Right atrium auricular region (tissue), 2 donors: ENCODE data around the gene UNC13A. TPM values are rescaled to one million over a fixed set of nuclear protein-coding genes. Genes with fewer than 3 reads are reported as not detected.

Source experiments
- DNase-seq: peaks from one replicate; pipeline ENCODE4 v3.0.0-alpha.2; 2019; ENCODE audit warnings: low spot score
- H3K27ac ChIP-seq, 2 donors: fragments of 200-600 bp; sonication (generic); 1 replicate in 1 of 2; 2 replicates in 1 of 2; pipeline ENCODE4 v1.5.1; 2016 to 2019
- H3K27me3 ChIP-seq, 2 donors: fragments of 200-600 bp; sonication (generic); one replicate each; pipeline versions ENCODE4 v1.5.1 to v1.6.0; 2017 to 2019
- H3K36me3 ChIP-seq: fragments of 200-600 bp; sonication (generic); one replicate; pipeline ENCODE4 v1.5.1; 2016
- H3K4me1 ChIP-seq, 2 donors: fragments of 200-600 bp; sonication (generic); one replicate each; pipeline versions ENCODE4 v1.5.1 to v1.6.0; 2017 to 2019
- H3K4me3 ChIP-seq, 2 donors: fragments of 200-600 bp; sonication (generic); 1 replicate in 1 of 2; 2 replicates in 1 of 2; pipeline ENCODE4 v1.5.1; 2017 to 2019; ENCODE audit warnings: mild to moderate bottlenecking in 1 of 2, moderate library complexity in 1 of 2
- H3K9me3 ChIP-seq, 2 donors: fragments of 200-600 bp; sonication (generic); one replicate each; pipeline ENCODE4 v1.5.1; 2019
- CTCF ChIP-seq, 2 donors: fragments of 200-600 bp; sonication (generic); IDR thresholded peaks; one replicate each; pipeline ENCODE4 v1.5.1; 2019; ENCODE audit warnings: antibody characterized with exemption in 2 of 2
- total RNA-seq, 2 donors: library from RNA; depleted of rRNA; stranded (reverse); fragments of >200 nt; gene quantifications; one replicate each; pipeline ENCODE4 v1.1.0, GENCODE V29; 2016

Gene UNC13A
- under 1 TPM in 1 of 2 donors, not detected in 1; 0.08 TPM for total RNA-seq

GRCh38 chr19:17687857-17688784 is at the start of gene UNC13A:
UNC13A (minus strand) TSS chr19:17688354; CDS start chr19:17688199, 155 bp downstream.
- peaks cover 0 to 32% of the 10 kb centered on the region in 2 donors for H3K4me1 ChIP-seq
- no peak for DNase-seq
- no peak within 1 kb of the TSS for H3K27ac ChIP-seq
- H3K9me3 ChIP-seq, result no peaks in the 10 kb centered on the region
- no peak for TF ChIP-seq CTCF (IDR thresholded peaks at IDR 0.05)
- H3K27me3 ChIP-seq, result peaks cover 16 to 18% of the 10 kb centered on the region in 2 donors
- H3K36me3 ChIP-seq, result no peaks in the 10 kb centered on the region
- H3K4me3 ChIP-seq, result no peak within 1 kb of the TSS

- TF ChIP-seq CTCF (IDR thresholded peaks at IDR 0.05), result no peak
- H3K4me1 ChIP-seq, result no peaks in the 10 kb centered on the region
- no peaks in the 10 kb centered on the region for H3K9me3 ChIP-seq
- no peak overlapping the region for H3K27ac ChIP-seq
- no peak overlapping the region for H3K4me3 ChIP-seq
- no peaks in the 10 kb centered on the region for H3K27me3 ChIP-seq
- DNase-seq, result no peak
- peaks cover 30% of the 10 kb centered on the region for H3K36me3 ChIP-seq
Measured at GRCh38 chr19:17737690-17738153, 49.6 kb upstream of the UNC13A start.

GRCh38 chr19:17735410-17735809 is 47.3 kb upstream of the UNC13A start:
- peaks cover 46% of the 10 kb centered on the region for H3K36me3 ChIP-seq

GRCh38 chr19:17734146-17734545 is 46.0 kb upstream of the UNC13A start:
- DNase-seq, result no peak
- peaks cover 51% of the 10 kb centered on the region for H3K36me3 ChIP-seq
- H3K27ac ChIP-seq, result no peak overlapping the region
- no peaks in the 10 kb centered on the region for H3K4me1 ChIP-seq
- H3K27me3 ChIP-seq, result no peaks in the 10 kb centered on the region
- H3K9me3 ChIP-seq, result no peaks in the 10 kb centered on the region
- TF ChIP-seq CTCF (IDR thresholded peaks at IDR 0.05), result no peak
- H3K4me3 ChIP-seq, result no peak overlapping the region

More at GRCh38 chr19:17735410-17735809, 47.3 kb upstream of the UNC13A start:
- H3K4me1 ChIP-seq, result no peaks in the 10 kb centered on the region
- no peaks in the 10 kb centered on the region for H3K27me3 ChIP-seq
- no peaks in the 10 kb centered on the region for H3K9me3 ChIP-seq
- no peak overlapping the region for H3K27ac ChIP-seq
- TF ChIP-seq CTCF (IDR thresholded peaks at IDR 0.05), result no peak
- no peak overlapping the region for H3K4me3 ChIP-seq
- DNase-seq, result no peak

- Histone ChIP-seq H3K36me3 (peaks cover 60% of the 10 kb centered on the region), H3K4me1 (no peaks in the 10 kb centered on the region), H3K27ac (no peak overlapping the region), H3K27me3 (no peaks in the 10 kb centered on the region), H3K4me3 (no peak overlapping the region), H3K9me3 (no peaks in the 10 kb centered on the region)
- no peak for TF ChIP-seq CTCF (IDR thresholded peaks at IDR 0.05)
- no peak for DNase-seq
Measured at GRCh38 chr19:17733127-17733526, 45.0 kb upstream of the UNC13A start.
